GM12878 (cell line): ENCODE results near the gene ID3. TPM values are rescaled to one million over a fixed set of nuclear protein-coding genes. Genes with fewer than 3 reads are reported as not detected.

Source experiments
- ATAC-seq: fragments of 200-7000 bp; cut with Tn5 transposase; 3 replicates; pipeline ENCODE4 v1.9.1; 2020; ENCODE audit warnings: mild to moderate bottlenecking, moderate library complexity
- BruUV-seq: library from RNA; stranded (reverse); fragments of 400-500 nt; replicated peaks from 2 replicates; lab custom pipeline; 2021; lab: Mats Ljungman, UMichigan
- CTCF ChIA-PET: fragments of 300-600 bp; sonication (Branson Sonifier 250); formaldehyde crosslinking; extraction: SDS; loops from one replicate; lab custom pipeline; 2021; ENCODE audit warnings: inconsistent platforms; lab: Yijun Ruan, JAX
- POLR2A ChIA-PET: fragments of 350-600 bp; formaldehyde crosslinking; extraction: SDS; loops from one replicate; lab custom pipeline; 2021; ENCODE audit warnings: inconsistent platforms; lab: Charles Lee
- RAD21 ChIA-PET: fragments of 300-600 bp; sonication (Branson Sonifier 250); formaldehyde crosslinking; loops from one replicate; lab custom pipeline; 2023; ENCODE audit warnings: antibody characterized with exemption; ENCODE audit not compliant: unreplicated experiment; lab: Charles Lee
- SMC1A ChIA-PET: fragments of 300-600 bp; sonication (Branson Sonifier 250); formaldehyde crosslinking; loops from one replicate; lab custom pipeline; 2023; ENCODE audit not compliant: unreplicated experiment, uncharacterized antibody; lab: Charles Lee
- DNase-seq: peaks from one replicate; pipeline ENCODE4 v3.0.0-alpha.2; 2011; ENCODE audit warnings: low read depth, low spot score
- FAIRE-seq: peaks from 3 replicates; lab custom pipeline; 2011; peaks lifted over from hg19 to GRCh38; lab: Jason Lieb, UNC
- H2AFZ ChIP-seq: 2 replicates; pipeline ENCODE4 v1.6.0; 2011; ENCODE audit warnings: low read depth, low read length, control low read depth; ENCODE audit not compliant: control insufficient read depth
- H3K27ac ChIP-seq: 2 replicates; pipeline ENCODE4 v1.5.1; 2011; ENCODE audit warnings: control low read depth; ENCODE audit not compliant: control insufficient read depth, insufficient read depth
- H3K27me3 ChIP-seq, 2 experiments: replicated peaks in 1 of 2; 2 replicates each; pipeline versions ENCODE4 v1.6.0 to v1.6.1; 2011; ENCODE audit warnings: low read length in 1 of 2; ENCODE audit not compliant: control insufficient read depth in 2 of 2, insufficient read depth in 2 of 2
- H3K36me3 ChIP-seq, 2 experiments: 2 replicates each; pipeline ENCODE4 v1.5.1; 2011; ENCODE audit warnings: low read length in 1 of 2; ENCODE audit not compliant: control insufficient read depth in 2 of 2, insufficient read depth in 2 of 2
- H3K4me1 ChIP-seq: 2 replicates; pipeline ENCODE4 v1.6.1; 2011; ENCODE audit warnings: mild to moderate bottlenecking, low read length, moderate library complexity, mixed read lengths; ENCODE audit not compliant: control insufficient read depth, insufficient read depth
- H3K4me2 ChIP-seq: 2 replicates; pipeline ENCODE4 v1.6.0; 2011; ENCODE audit warnings: control low read depth; ENCODE audit not compliant: control insufficient read depth, insufficient read depth
- H3K4me3 ChIP-seq: fragments of 200-600 bp; sonication (generic); 2 replicates; pipeline ENCODE4 v1.5.1; 2016
- H3K79me2 ChIP-seq: 2 replicates; pipeline ENCODE4 v1.6.0; 2011; ENCODE audit warnings: low read length; ENCODE audit not compliant: control insufficient read depth, insufficient read depth
- H3K9ac ChIP-seq: 2 replicates; pipeline ENCODE4 v1.8.0; 2011; ENCODE audit warnings: low read length, control low read depth, mixed read lengths; ENCODE audit not compliant: control insufficient read depth, insufficient read depth
- H3K9me3 ChIP-seq: replicated peaks from 3 replicates; pipeline ENCODE4 v1.5.1; 2011; ENCODE audit warnings: mild to moderate bottlenecking, low read length; ENCODE audit not compliant: control insufficient read depth, insufficient read depth
- H4K20me1 ChIP-seq: 2 replicates; pipeline ENCODE4 v1.6.0; 2011; ENCODE audit not compliant: control insufficient read depth, insufficient read depth
- BACH1 ChIP-seq: fragments of 450-650 bp; IDR thresholded peaks from 2 replicates; pipeline ENCODE4 v1.6.1; 2017; ENCODE audit warnings: mild to moderate bottlenecking, borderline replicate concordance
- CREB1 ChIP-seq: IDR thresholded peaks from 2 replicates; pipeline ENCODE4 v1.6.1; 2012; ENCODE audit warnings: low read depth, mild to moderate bottlenecking, inconsistent platforms
- CTCF ChIP-seq, 3 experiments: IDR thresholded peaks in 2 of 3; conservative IDR thresholded peaks in 1 of 3; 2 replicates each; pipeline ENCODE4 v1.5.1; 2011; ENCODE audit warnings: low read depth in 3 of 3, low read length in 3 of 3, mild to moderate bottlenecking in 3 of 3, control low read depth in 2 of 3, moderate library complexity in 2 of 3, inconsistent platforms in 1 of 3, mixed read lengths in 1 of 3; ENCODE audit not compliant: control insufficient read depth in 2 of 3, insufficient read depth in 1 of 3; ENCODE audit errors: extremely low read depth in 1 of 3
- ESRRA ChIP-seq: IDR thresholded peaks from 2 replicates; pipeline ENCODE4 v1.6.1; 2012; ENCODE audit warnings: mild to moderate bottlenecking, low read length, improper control_type of control experiment
- IKZF2 ChIP-seq, 2 experiments: fragments of 450-650 bp; IDR thresholded peaks; 2 replicates each; pipeline ENCODE4 v1.6.1; 2017; ENCODE audit warnings: mild to moderate bottlenecking in 2 of 2, moderate library complexity in 2 of 2
- IRF5 ChIP-seq: fragments of 450-650 bp; IDR thresholded peaks from 2 replicates; pipeline ENCODE4 v1.6.1; 2017; ENCODE audit warnings: borderline replicate concordance
- NFXL1 ChIP-seq: fragments of 450-650 bp; IDR thresholded peaks from 2 replicates; pipeline ENCODE4 v1.6.1; 2017; ENCODE audit warnings: antibody characterized with exemption, mild to moderate bottlenecking, borderline replicate concordance
- RBBP5 ChIP-seq: fragments of 200-600 bp; sonication (generic); conservative IDR thresholded peaks from 2 replicates; pipeline ENCODE4 v1.6.1; 2016
- RUNX3 ChIP-seq: IDR thresholded peaks from 2 replicates; pipeline ENCODE4 v1.6.1; 2012; ENCODE audit warnings: low read length, inconsistent platforms
- TBL1XR1 ChIP-seq: IDR thresholded peaks from 2 replicates; pipeline ENCODE4 v1.6.1; 2012; ENCODE audit warnings: low read depth, low read length, improper control_type of control experiment
- ZNF217 ChIP-seq: fragments of 450-650 bp; IDR thresholded peaks from 2 replicates; pipeline ENCODE4 v1.6.1; 2017; ENCODE audit warnings: antibody characterized with exemption, mild to moderate bottlenecking
- ZNF622 ChIP-seq: fragments of 450-650 bp; IDR thresholded peaks from 2 replicates; pipeline ENCODE4 v1.6.1; 2017; ENCODE audit warnings: mild to moderate bottlenecking, inconsistent platforms
- WGBS: methylation state at CpG from one replicate; pipeline ENCODE4 v1.1.6; 2016; ENCODE audit warnings: low lambda C conversion rate; ENCODE audit not compliant: insufficient replicate concordance, insufficient coverage; ENCODE audit errors: missing lambda C conversion rate; 5-methylcytosine and 5-hydroxymethylcytosine counted together
- in situ Hi-C: fragments of 300-500 bp; cut with MboI; formaldehyde crosslinking; loops from 9 replicates; pipeline ENCODE4 v1.14.3; 2018; ENCODE audit warnings: mixed read lengths
- intact Hi-C: fragments of 100-400 bp; cut with micrococcal nuclease; formaldehyde crosslinking; loops from one replicate; pipeline ENCODE4 v1.14.2; 2022; ENCODE audit not compliant: unreplicated experiment
- polyA plus RNA-seq, 11 experiments: library from polyadenylated mRNA; depleted of rRNA in 4 of 11; unstranded in 6 of 11; stranded (reverse) in 5 of 11; fragments of >200 nt; fragmentation: Nextera tagmentation in 4 of 11; fragmentation: Illumina TruSeq in 1 of 11; extraction: Ambion mirVana in 4 of 11; extraction: Trizol in 1 of 11; gene quantifications; 1 replicate in 1 of 11; 2 replicates in 10 of 11; pipeline versions ENCODE4 v1.2.1 to v1.2.3, GENCODE V29; 2011 to 2016; ENCODE audit warnings: inconsistent platforms in 2 of 11, missing spikeins in 2 of 11, low read depth in 1 of 11
- total RNA-seq, 4 experiments: library from RNA; depleted of rRNA in 3 of 4; stranded (reverse); fragments of >200 nt in 3 of 4; fragmentation: Illumina TruSeq in 1 of 4; extraction: Trizol in 1 of 4; gene quantifications; 2 replicates each; pipeline versions ENCODE4 v1.2.1 to v1.2.3, GENCODE V29; 2013 to 2021
- TF ChIP-seq, protein P1 (sequence below): IDR thresholded peaks from 2 replicates; pipeline ENCODE4 v1.6.1; 2012; ENCODE audit warnings: low read length, inconsistent platforms
- TF ChIP-seq, protein P2 (sequence below): fragments of 450-650 bp; IDR thresholded peaks from 2 replicates; pipeline ENCODE4 v1.6.1; 2016; ENCODE audit warnings: mild to moderate bottlenecking

ID3 gene
- total and polyA plus RNA-seq, 10 of the 15 experiments (the other 5 are each of a cell fraction or from before 2014, with no cell fraction given), result 42.7 to 475 (median 207) TPM

- TF ChIP-seq, protein P1, sequence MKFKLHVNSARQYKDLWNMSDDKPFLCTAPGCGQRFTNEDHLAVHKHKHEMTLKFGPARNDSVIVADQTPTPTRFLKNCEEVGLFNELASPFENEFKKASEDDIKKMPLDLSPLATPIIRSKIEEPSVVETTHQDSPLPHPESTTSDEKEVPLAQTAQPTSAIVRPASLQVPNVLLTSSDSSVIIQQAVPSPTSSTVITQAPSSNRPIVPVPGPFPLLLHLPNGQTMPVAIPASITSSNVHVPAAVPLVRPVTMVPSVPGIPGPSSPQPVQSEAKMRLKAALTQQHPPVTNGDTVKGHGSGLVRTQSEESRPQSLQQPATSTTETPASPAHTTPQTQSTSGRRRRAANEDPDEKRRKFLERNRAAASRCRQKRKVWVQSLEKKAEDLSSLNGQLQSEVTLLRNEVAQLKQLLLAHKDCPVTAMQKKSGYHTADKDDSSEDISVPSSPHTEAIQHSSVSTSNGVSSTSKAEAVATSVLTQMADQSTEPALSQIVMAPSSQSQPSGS, result no peak
These were observed 33.0 kb upstream of the ID3 start (continued) for GRCh38 chr1:23592209-23592892.

DNA sequence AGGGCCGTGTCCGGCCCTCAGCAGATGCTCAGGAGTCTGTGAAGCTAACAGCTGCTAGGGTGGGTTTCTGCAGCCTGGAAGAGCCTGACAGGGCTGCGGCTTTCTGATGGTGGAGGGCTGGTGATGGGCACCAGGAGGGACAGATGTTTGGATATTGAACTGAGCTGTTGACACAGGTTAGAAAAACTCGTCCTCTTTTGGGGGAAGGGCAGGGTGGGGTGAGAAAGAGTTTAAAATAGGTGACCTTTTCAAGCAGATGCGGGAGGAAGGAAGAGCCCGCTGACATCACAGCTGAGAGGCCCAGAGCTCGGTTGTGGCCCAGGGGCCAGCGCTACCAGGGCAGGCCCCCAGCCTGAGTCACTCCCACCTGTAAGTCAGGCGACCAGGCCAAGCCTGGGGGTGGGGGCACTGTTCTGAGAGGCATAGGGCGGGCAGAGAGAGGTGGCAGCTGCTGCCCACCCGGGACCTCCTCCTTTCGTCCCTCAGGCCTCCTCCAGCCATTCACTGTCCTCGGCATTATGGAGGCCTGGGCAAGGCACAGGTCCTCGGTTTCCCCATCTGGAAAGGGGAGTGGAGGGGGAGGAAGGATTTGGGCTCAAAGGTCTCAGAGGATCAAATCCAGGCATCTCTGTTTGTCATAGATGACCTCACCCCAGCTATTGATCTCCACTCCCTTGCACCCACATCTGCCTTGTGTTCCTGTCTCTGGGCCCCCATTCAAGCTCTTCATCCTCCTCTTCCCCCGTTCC is 32.3 kb upstream of the ID3 start:
- BruUV-seq, result no TSS peak
- no peaks in the 10 kb centered on the region for H4K20me1 ChIP-seq
- no peaks in the 10 kb centered on the region for H3K36me3 ChIP-seq
- peaks cover 3% of the 10 kb centered on the region; the same call in 1 of the 2 replicates for H3K79me2 ChIP-seq
- ChIA-PET POLR2A (interaction anchor here (0.6 to 17.0 kb wide), 16 partner anchors 9 to 192 kb away, joined by 3 to 271 read pairs (median 8); partner anchors contain the start of genes E2F2 and ID3), SMC1A (interaction anchor here (0.6 to 19.7 kb wide), 23 partner anchors 10 to 142 kb away, joined by 3 to 419 read pairs (median 5); partner anchors contain the start of gene ID3), RAD21 (interaction anchor here (0.9 to 14.9 kb wide), 16 partner anchors 9 to 94 kb away, joined by 3 to 252 read pairs (median 14); partner anchors contain the start of genes E2F2 and ID3), CTCF (interaction anchor here (0.7 to 11.4 kb wide), 16 partner anchors 10 to 94 kb away, joined by 3 to 108 read pairs (median 4); partner anchors contain the start of gene ID3)
- ATAC-seq (peak; percentile 71), DNase-seq (no peak), FAIRE-seq (no peak)
- intact Hi-C loops, result loop anchor here (1.0 to 5.0 kb wide), 2 partner anchors 17 to 34 kb away; partner anchors contain the start of gene ID3
- H3K4me1 ChIP-seq, result peaks cover 72% of the 10 kb centered on the region
- peak overlapping the region; percentile 93 for H3K27ac ChIP-seq
- peak overlapping the region; percentile 72 for H3K4me2 ChIP-seq
- H2AFZ ChIP-seq, result peak overlapping the region; percentile 35; the same call in 1 of the 2 replicates
- in situ Hi-C loops, result loop anchor here (25.0 kb wide), 2 partner anchors 1421 to 1804 kb away; partner anchors contain the start of gene USP48
- H3K27me3 ChIP-seq, result no peaks in the 10 kb centered on the region
- WGBS, result 7% methylated on average over 15 of the region's 15 CpGs
- no peaks in the 10 kb centered on the region for H3K9me3 ChIP-seq
- peak overlapping the region; percentile 60 for H3K9ac ChIP-seq
- peak overlapping the region; percentile 9; the same call in 1 of the 2 replicates for H3K4me3 ChIP-seq
- no peak for TF ChIP-seq BACH1
- TF ChIP-seq ZNF622, result no peak
- no peak for TF ChIP-seq RBBP5
- TF ChIP-seq ESRRA, result no peak
- no peak for TF ChIP-seq CREB1
- no peak for TF ChIP-seq CTCF (IDR thresholded peaks at IDR 0.05 in 2 of 3, conservative IDR thresholded peaks at IDR 0.05 in 1 of 3; ENCODE audit: control insufficient read depth in 2 of 3, extremely low read depth in 1 of 3, insufficient read depth in 1 of 3, low read depth in 3 of 3, low read length in 3 of 3)
- no peak for TF ChIP-seq ZNF217
- no peak for TF ChIP-seq RUNX3
- no peak for TF ChIP-seq IRF5
- TF ChIP-seq, protein P2, sequence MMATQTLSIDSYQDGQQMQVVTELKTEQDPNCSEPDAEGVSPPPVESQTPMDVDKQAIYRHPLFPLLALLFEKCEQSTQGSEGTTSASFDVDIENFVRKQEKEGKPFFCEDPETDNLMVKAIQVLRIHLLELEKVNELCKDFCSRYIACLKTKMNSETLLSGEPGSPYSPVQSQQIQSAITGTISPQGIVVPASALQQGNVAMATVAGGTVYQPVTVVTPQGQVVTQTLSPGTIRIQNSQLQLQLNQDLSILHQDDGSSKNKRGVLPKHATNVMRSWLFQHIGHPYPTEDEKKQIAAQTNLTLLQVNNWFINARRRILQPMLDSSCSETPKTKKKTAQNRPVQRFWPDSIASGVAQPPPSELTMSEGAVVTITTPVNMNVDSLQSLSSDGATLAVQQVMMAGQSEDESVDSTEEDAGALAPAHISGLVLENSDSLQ, result no peak
- TF ChIP-seq NFXL1, result no peak
- peak; percentile 43; the same call in 1 of the 2 replicates for TF ChIP-seq TBL1XR1
- TF ChIP-seq IKZF2 (IDR thresholded peaks at IDR 0.05), result peak; percentile 41 to 63
